GM21390 (cell line): ENCODE data around the gene ITPKA.
"Not testable (repeated sequence)": the region's sequence is repeated elsewhere in the genome, so short reads cannot be mapped to it uniquely, and the experiment has no call there.

Experiments used
- ATAC-seq: cut with Tn5 transposase; IDR thresholded peaks from one replicate; pipeline ENCODE4 v1.9.1; 2021; ENCODE audit not compliant: unreplicated experiment

Gene ITPKA

GRCh38 chr15:41493205-41493901, at the start of gene ITPKA:
TSS of gene ITPKA (plus strand) at chr15:41493874. CDS start at chr15:41493928, 54 bp downstream.
- ATAC-seq, result peak; percentile 64

GRCh38 chr15:41445399-41445798, 48.3 kb upstream of the ITPKA start:
- no peak for ATAC-seq

GRCh38 chr15:41462084-41462795, 31.4 kb upstream of the ITPKA start:
- ATAC-seq, result no peak

DNA sequence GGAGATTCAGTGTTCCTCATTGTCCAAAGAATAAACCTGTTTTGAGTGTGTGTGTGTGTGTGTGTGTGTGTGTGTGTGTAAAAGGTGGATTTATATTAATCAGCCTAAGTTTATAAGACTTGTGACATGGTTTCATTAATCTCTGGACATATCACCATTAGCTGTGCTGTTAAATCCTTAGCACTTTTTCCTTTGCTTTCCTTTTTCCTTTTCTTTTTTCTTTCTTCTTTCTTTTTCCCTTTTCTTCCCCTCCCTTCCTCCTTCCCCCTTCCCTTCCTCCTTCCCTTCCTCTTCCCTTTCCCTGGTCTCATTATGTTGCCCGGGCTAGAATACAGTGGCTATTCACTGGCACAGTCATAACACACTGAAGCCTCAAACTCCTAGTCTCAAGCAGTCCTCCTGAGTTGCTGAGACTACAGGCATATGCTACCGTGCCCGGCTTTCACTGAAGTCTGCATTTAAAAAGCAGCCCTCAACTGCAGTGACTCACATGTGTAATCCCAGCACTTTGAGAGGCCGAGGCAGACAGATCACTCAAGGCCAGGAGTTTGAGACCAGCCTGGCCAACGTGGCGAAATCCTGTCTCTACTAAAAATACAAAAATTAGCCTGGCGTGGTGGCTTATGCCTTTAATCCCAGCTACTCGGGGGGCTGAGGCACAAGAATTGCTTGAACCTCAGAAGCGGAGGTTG, 28.6 kb upstream of the ITPKA start:
- no peak for ATAC-seq

DNA sequence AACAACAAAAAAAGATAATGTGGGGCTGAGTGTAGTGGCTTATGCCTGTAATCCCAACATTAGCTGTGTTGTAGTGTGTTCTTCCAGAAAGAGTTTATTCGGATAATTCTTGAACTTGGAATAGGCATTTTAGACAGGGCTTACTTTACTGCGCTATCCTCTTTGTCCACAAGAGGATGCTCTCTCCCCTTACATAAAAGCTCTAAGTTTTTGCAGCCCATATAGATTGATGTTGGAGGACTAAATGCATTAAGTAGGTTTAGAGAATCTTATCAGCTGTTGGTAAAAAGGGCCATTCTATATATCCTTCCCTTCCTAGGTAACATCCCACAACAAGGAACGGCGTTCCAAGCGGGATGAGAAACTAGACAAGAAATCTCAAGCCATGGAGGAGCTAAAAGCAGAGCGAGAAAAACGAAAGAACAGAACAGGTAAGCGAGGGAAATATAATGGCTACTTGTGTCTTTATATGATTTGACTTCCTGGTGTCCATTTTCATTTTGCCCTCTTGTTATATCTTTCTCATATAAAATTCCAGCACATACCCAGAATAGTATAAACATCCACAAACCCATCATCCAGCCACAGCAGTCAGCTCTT, 27.8 kb upstream of the ITPKA start:
- no peak for ATAC-seq

DNA sequence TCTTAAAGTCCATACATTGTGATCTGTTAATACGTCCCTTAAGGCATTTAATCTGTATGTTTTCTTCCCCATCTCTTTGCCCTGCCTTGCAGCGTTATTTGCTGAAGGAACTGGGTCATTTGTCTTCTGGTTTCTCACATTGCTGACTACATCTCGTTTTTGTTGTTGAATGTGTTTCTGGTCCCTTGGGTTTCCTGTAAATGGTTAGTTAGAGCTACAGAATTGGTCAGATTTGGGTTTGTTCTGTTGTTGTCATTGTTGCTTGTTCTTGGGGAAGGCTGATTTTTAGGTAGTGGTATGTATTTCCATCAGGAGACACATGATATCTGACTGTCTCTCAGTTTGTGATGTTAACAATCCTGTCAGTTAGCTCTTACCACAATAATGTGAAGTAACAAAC, 27.0 kb upstream of the ITPKA start:
- ATAC-seq, result no peak

GRCh38 chr15:41469644-41470043, 24.0 kb upstream of the ITPKA start:
- not testable (repeated sequence) for ATAC-seq

GRCh38 chr15:41473418-41473817, 20.3 kb upstream of the ITPKA start:
- ATAC-seq, result no peak

- ATAC-seq, result no peak
These were observed 19.2 kb upstream of the ITPKA start for GRCh38 chr15:41474436-41474835.

- no peak for ATAC-seq
These were observed 18.7 kb upstream of the ITPKA start for GRCh38 chr15:41474941-41475340.

- no peak for ATAC-seq
These were observed 17.1 kb upstream of the ITPKA start for GRCh38 chr15:41476416-41477048.

DNA sequence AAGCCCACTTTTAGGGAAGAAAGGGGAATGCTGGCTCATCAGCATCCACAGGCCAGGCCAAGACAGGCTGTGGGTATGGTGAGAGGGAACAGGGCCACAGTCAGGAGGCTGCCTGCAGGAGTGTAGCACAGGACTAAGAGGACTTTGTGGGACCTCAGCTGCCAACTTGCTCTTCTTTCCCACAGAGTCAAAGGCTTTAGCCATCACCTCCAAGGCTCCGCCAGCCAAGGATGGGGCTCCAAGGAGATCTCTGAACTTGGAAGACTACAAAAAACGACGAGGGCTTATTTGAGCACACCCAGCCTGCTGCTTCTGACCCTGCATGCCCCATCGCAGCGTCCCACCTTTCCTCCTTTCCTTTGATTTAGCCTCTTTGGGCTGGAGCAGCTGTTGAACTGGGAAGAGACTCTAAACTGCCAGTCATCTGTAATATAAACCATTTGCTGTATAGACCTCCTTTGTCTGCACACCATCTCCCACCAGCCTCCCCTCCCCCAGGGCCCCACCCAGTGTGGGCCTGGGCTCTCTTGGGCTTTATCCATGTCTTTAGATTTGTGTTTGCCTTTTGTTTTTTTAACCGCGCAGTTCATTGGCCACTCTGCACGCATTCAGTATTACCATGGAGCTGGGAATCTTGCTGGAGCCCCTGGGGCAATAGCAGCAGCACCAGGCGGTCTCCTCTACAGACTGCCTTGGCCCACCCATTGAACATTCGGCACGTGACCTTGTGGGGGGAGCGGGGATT, 13.1 kb upstream of the ITPKA start:
- no peak for ATAC-seq

DNA sequence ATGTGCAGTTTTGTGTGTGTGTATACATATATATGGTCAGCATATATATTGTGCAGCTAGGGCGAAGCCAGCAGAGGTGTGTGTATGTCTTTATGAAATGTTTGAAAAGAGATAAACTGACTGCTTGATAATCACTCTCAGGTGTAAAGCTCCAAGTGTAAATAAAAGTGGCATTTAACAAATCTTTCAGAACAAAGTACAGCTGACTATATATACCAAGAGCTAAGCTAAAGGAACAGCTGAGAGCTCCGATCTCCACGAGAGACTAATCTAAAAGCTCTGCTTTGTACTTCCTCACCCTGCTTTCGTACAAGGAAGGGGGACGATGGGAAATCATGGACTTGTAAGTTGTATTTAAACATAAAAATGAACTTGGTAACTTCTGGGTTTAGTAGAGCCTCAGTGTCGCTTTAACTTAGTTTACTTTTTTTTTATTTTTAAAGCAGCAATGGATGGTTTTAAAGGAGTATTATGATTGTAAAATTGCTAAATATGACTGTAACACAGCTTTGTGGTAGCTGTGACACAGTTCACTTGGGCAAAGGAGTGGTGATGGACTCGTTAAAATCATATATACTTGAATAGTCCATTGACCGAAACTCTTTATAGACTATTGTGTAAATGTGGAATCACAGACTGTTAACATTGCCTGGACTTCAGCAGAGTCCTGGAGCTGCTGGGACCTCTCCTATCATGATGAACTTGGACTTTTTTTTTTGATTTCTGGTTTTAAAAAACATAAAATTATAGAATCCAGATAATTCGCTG, 11.4 kb upstream of the ITPKA start:
- ATAC-seq, result no peak

GRCh38 chr15:41483115-41483514, 10.6 kb upstream of the ITPKA start:
- ATAC-seq, result peak; percentile 64

GRCh38 chr15:41483519-41483918, 10.2 kb upstream of the ITPKA start:
- ATAC-seq, result no peak

DNA sequence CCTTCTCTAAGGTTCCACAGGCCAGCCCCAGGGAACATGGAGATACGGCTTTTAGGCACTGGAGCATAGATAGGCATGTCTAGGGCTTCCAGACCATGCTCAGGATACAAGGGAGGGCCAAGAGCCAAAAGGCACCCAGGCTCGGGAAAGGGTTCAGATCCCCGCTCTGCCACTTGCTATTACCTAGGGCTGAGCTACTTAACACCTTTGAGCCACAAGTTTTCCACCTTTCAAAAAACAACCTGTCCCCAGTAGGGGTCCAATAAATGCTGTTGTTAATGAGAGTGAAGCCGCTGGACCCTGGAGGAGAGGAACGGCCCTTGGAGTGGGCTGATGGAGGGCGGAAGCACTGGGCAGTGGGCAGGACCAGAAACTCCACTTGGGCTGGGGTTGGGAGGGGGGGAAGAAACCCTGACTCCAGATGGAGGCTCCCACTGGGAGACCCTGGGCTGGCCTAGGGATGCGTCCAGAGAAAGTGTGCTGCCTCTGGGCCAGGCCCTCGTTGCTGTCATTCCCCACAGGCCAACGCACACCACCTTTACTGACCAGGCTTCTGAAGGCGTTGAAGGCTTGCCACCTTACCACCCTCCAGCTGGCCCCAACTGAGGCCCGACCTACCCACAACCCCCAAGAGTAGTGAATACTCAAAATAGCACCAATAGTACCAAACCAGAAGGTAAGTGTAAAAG, 8.6 kb upstream of the ITPKA start:
- ATAC-seq, result no peak

GRCh38 chr15:41486286-41486685, 7.4 kb upstream of the ITPKA start:
- no peak for ATAC-seq

GRCh38 chr15:41487381-41487780, 6.3 kb upstream of the ITPKA start:
- no peak for ATAC-seq

DNA sequence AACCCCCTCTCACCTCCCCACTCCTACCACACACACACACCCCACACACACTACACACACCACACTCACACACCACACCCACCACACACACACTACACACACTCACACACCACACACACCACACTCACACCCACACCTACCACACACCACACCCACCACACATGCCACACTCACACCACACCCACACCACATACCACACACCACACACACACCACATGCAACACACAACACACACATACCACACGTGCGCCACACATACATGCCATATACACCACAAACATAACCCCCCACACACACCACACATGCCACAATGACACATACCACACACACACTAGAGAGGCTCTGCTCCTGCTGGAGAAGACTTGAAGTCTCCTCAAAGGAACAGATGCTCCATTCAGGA, 5.9 kb upstream of the ITPKA start:
- ATAC-seq, result no peak
